Measurements from ENCODE around the gene PALB2. TPM values are rescaled to one million over a fixed set of nuclear protein-coding genes. Genes with fewer than 3 reads are reported as not detected.
"Not testable (repeated sequence)": the region's sequence is repeated elsewhere in the genome, so short reads cannot be mapped to it uniquely, and the experiment has no call there.

The PALB2 gene
- total RNA-seq, 1 experiment from 2014 or later = 10.4 TPM

GRCh38 chr16:23584186-23585076, 56.7 kb downstream of the PALB2 start:
- DNase-seq (ENCODE audit: low spot score) = no peak

GRCh38 chr16:23583271-23583670, 57.8 kb downstream of the PALB2 start:
- DNase-seq (ENCODE audit: low spot score) = not testable (repeated sequence)

- DNase-seq (ENCODE audit: low spot score) = no peak
Measured at GRCh38 chr16:23581764-23582163, 59.3 kb downstream of the PALB2 start.

- no peak for DNase-seq (ENCODE audit: low spot score)
Measured at GRCh38 chr16:23580391-23580790, 60.7 kb downstream of the PALB2 start.

- DNase-seq (ENCODE audit: low spot score) = no peak
Measured at GRCh38 chr16:23579371-23579770, 61.7 kb downstream of the PALB2 start.

- DNase-seq (ENCODE audit: low spot score) = no peak
Measured at GRCh38 chr16:23578101-23578830, 62.8 kb downstream of the PALB2 start.

GRCh38 chr16:23577493-23577892, 63.6 kb downstream of the PALB2 start:
- no peak for DNase-seq (ENCODE audit: low spot score)

GRCh38 chr16:23575834-23576233, 65.3 kb downstream of the PALB2 start:
- DNase-seq (ENCODE audit: low spot score) = no peak

- no peak for DNase-seq (ENCODE audit: low spot score)
Measured at GRCh38 chr16:23573817-23574216, 67.3 kb downstream of the PALB2 start.

GRCh38 chr16:23572394-23572793, 68.7 kb downstream of the PALB2 start:
- no peak for DNase-seq (ENCODE audit: low spot score)

- DNase-seq (ENCODE audit: low spot score) = no peak
Measured at GRCh38 chr16:23571895-23572294, 69.2 kb downstream of the PALB2 start.

- no peak for DNase-seq (ENCODE audit: low spot score)
Measured at GRCh38 chr16:23570992-23571632, 70.0 kb downstream of the PALB2 start.

GRCh38 chr16:23567602-23568001, 73.5 kb downstream of the PALB2 start:
- no peak for DNase-seq (ENCODE audit: low spot score)

GRCh38 chr16:23566724-23567123, 74.4 kb downstream of the PALB2 start:
- DNase-seq (ENCODE audit: low spot score) = no peak

- DNase-seq (ENCODE audit: low spot score) = no peak
Measured at GRCh38 chr16:23564575-23565363, 76.3 kb downstream of the PALB2 start.

- DNase-seq (ENCODE audit: low spot score) = no peak
Measured at GRCh38 chr16:23563186-23563585, 77.9 kb downstream of the PALB2 start.

GRCh38 chr16:23562505-23562904, 78.6 kb downstream of the PALB2 start:
- no peak for DNase-seq (ENCODE audit: low spot score)

GRCh38 chr16:23561586-23561985, 79.5 kb downstream of the PALB2 start:
- DNase-seq (ENCODE audit: low spot score) = no peak

GRCh38 chr16:23557779-23558702, 83.1 kb downstream of the PALB2 start:
- no peak for DNase-seq (ENCODE audit: low spot score)

Data from H4 (cell line).